Measurements from ENCODE around the gene GDE1. TPM values are rescaled to one million over a fixed set of nuclear protein-coding genes. Genes with fewer than 3 reads are reported as not detected.

GDE1 gene
- total and polyA plus RNA-seq, 2 experiments from 2014 or later, result 77.6 to 99.9 TPM

DNA sequence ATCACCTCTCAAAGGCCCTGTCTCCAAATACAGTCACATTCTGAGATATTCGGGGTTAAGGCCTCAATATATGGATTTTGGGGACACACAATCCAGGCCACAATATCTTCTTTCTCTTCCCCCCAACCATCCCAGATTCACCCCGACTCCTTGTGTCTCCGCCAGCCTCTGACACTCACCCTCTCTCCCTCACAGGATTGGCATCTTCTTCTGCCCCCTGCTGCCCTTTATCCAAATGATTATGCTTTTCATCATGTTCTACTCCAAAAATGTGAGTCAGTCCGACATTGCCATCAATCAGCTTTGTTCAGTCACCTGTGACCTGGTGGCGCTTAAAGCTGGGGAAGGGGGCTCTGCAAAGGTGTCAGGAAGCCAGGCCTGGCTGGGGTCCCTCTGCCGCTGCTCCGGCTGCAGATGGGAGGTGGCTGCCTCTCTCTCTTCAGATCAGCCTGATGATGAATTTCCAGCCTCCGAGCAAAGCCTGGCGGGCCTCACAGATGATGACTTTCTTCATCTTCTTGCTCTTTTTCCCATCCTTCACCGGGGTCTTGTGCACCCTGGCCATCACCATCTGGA is 35.1 kb downstream of the GDE1 start:
- Histone ChIP-seq H3K27me3 (no peaks in the 10 kb centered on the region), H3K4me2 (no peak overlapping the region), H2AFZ (no peak overlapping the region), H4K20me1 (ENCODE audit: insufficient read depth, poor library complexity, severe bottlenecking) (no peaks in the 10 kb centered on the region), H3K9me2 (replicated peaks; ENCODE audit: insufficient read depth) (no peaks in the 10 kb centered on the region), H3K27ac (no peak overlapping the region), H3K79me2 (no peaks in the 10 kb centered on the region), H3K36me3 (replicated peaks; ENCODE audit: insufficient read depth, low read depth) (no peaks in the 10 kb centered on the region), H3K4me3 (no peak overlapping the region), H3K4me1 (ENCODE audit: insufficient read depth) (no peaks in the 10 kb centered on the region), H3K9me3 (ENCODE audit: low read depth) (no peaks in the 10 kb centered on the region)
- DNase-seq (ENCODE audit: low spot score), result no peak
- 91% methylated on average over 10 of the region's 10 CpGs for WGBS (ENCODE audit: low lambda C conversion rate, missing lambda C conversion rate)
- no peak for TF ChIP-seq EZH2 (IDR thresholded peaks at IDR 0.05; ENCODE audit: borderline replicate concordance)
- TF ChIP-seq, protein P1, sequence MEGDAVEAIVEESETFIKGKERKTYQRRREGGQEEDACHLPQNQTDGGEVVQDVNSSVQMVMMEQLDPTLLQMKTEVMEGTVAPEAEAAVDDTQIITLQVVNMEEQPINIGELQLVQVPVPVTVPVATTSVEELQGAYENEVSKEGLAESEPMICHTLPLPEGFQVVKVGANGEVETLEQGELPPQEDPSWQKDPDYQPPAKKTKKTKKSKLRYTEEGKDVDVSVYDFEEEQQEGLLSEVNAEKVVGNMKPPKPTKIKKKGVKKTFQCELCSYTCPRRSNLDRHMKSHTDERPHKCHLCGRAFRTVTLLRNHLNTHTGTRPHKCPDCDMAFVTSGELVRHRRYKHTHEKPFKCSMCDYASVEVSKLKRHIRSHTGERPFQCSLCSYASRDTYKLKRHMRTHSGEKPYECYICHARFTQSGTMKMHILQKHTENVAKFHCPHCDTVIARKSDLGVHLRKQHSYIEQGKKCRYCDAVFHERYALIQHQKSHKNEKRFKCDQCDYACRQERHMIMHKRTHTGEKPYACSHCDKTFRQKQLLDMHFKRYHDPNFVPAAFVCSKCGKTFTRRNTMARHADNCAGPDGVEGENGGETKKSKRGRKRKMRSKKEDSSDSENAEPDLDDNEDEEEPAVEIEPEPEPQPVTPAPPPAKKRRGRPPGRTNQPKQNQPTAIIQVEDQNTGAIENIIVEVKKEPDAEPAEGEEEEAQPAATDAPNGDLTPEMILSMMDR (IDR thresholded peaks at IDR 0.05; ENCODE audit: poor library complexity), result no peak
- TF ChIP-seq EZH2phosphoT487 (IDR thresholded peaks at IDR 0.05; ENCODE audit: low read depth, severe bottlenecking, unreplicated experiment), result no peak

DNA sequence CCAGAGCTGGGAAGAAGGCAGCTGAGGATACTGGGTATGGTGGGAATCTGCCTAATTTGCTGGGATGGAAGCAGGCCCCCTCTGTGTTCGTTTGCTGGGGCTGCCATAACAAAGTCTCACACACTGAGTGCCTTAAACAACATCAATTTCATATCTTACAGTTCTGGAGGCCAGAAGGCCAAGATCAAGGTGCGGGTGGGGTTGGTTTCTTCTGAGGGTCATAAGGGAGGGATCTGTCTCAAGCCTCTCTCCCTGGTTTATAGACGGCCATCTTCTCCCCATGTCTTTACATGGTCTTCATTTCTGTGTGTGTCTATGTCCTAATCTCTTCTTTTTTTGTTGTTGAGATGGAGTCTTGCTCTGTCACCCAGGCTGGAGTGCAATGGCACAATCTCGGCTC is 35.8 kb downstream of the GDE1 start:
- H3K27ac ChIP-seq, result no peak overlapping the region
- H4K20me1 ChIP-seq (ENCODE audit: insufficient read depth, poor library complexity, severe bottlenecking), result no peaks in the 10 kb centered on the region
- H3K9me3 ChIP-seq (ENCODE audit: low read depth), result no peaks in the 10 kb centered on the region
- no peaks in the 10 kb centered on the region for H3K4me1 ChIP-seq (ENCODE audit: insufficient read depth)
- no peaks in the 10 kb centered on the region for H3K79me2 ChIP-seq
- DNase-seq (ENCODE audit: low spot score), result no peak
- no peaks in the 10 kb centered on the region for H3K36me3 ChIP-seq (replicated peaks; ENCODE audit: insufficient read depth, low read depth)
- WGBS (ENCODE audit: low lambda C conversion rate, missing lambda C conversion rate), result 95% methylated on average over 4 of the region's 4 CpGs
- TF ChIP-seq EZH2 (IDR thresholded peaks at IDR 0.05; ENCODE audit: borderline replicate concordance) (no peak), EZH2phosphoT487 (IDR thresholded peaks at IDR 0.05; ENCODE audit: low read depth, severe bottlenecking, unreplicated experiment) (no peak)
- H3K27me3 ChIP-seq, result no peaks in the 10 kb centered on the region
- H3K9me2 ChIP-seq (replicated peaks; ENCODE audit: insufficient read depth), result no peaks in the 10 kb centered on the region
- H3K4me3 ChIP-seq, result no peak overlapping the region
- H2AFZ ChIP-seq, result no peak overlapping the region
- H3K4me2 ChIP-seq, result no peak overlapping the region

DNA sequence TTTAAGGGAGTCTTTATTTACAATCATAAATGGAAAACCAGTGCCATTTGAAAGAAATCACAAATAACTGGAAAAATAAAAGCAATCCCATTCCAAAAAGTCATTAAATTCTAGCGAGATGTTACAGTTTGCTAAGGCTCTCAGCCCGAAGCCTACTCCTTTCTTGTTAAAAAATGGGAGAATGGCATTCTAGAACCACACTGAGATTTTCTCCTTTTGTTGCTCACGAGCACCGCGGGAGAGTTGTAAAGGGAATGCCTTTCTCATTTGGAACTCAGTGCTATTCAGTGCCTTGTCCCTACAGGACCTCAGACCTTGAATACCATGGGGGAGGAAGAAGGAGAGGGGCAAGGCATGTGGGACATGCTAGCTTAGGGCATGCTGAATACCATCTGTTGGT is 36.3 kb downstream of the GDE1 start:
- TF ChIP-seq, protein P1 (IDR thresholded peaks at IDR 0.05; ENCODE audit: poor library complexity), result no peak
- no peak for TF ChIP-seq EZH2phosphoT487 (IDR thresholded peaks at IDR 0.05; ENCODE audit: low read depth, severe bottlenecking, unreplicated experiment)
- no peak for TF ChIP-seq EZH2 (IDR thresholded peaks at IDR 0.05; ENCODE audit: borderline replicate concordance)
- H3K4me3 ChIP-seq, result no peak overlapping the region
- H3K4me1 ChIP-seq (ENCODE audit: insufficient read depth), result no peaks in the 10 kb centered on the region
- H3K4me2 ChIP-seq, result no peak overlapping the region
- H2AFZ ChIP-seq, result no peak overlapping the region
- H3K36me3 ChIP-seq (replicated peaks; ENCODE audit: insufficient read depth, low read depth), result no peaks in the 10 kb centered on the region
- no peak for DNase-seq (ENCODE audit: low spot score)
- no peaks in the 10 kb centered on the region for H3K27me3 ChIP-seq
- no peaks in the 10 kb centered on the region for H3K79me2 ChIP-seq
- H3K27ac ChIP-seq, result no peak overlapping the region
- H3K9me3 ChIP-seq (ENCODE audit: low read depth), result no peaks in the 10 kb centered on the region
- H4K20me1 ChIP-seq (ENCODE audit: insufficient read depth, poor library complexity, severe bottlenecking), result no peaks in the 10 kb centered on the region
- 90% methylated on average over 5 of the region's 5 CpGs for WGBS (ENCODE audit: low lambda C conversion rate, missing lambda C conversion rate)
- no peaks in the 10 kb centered on the region for H3K9me2 ChIP-seq (replicated peaks; ENCODE audit: insufficient read depth)

DNA sequence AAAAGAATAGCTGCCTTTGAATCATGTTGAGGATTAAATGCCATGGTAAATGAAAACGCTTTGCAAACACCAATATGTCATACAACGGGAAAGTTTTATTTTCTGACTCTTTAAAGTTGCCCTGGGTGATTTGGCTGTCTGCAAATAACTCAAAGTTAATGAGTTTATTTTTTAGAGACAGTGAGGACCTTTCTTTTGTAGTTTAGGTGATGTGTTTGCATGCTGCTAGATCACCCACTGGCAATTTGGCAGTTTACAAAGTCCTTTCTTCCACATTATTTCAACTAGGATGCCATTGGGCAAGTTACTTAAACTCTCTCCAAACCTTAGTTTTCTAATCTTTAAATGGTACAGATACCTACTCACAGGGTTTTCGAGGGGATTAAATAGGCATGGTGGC is 37.8 kb downstream of the GDE1 start:
- Histone ChIP-seq H3K4me3 (no peak overlapping the region), H3K27me3 (no peaks in the 10 kb centered on the region), H3K9me3 (ENCODE audit: low read depth) (no peaks in the 10 kb centered on the region), H2AFZ (no peak overlapping the region), H3K4me1 (ENCODE audit: insufficient read depth) (no peaks in the 10 kb centered on the region), H3K36me3 (replicated peaks; ENCODE audit: insufficient read depth, low read depth) (no peaks in the 10 kb centered on the region), H3K4me2 (no peak overlapping the region), H3K27ac (no peak overlapping the region), H3K9me2 (replicated peaks; ENCODE audit: insufficient read depth) (no peaks in the 10 kb centered on the region), H4K20me1 (ENCODE audit: insufficient read depth, poor library complexity, severe bottlenecking) (no peaks in the 10 kb centered on the region), H3K79me2 (no peaks in the 10 kb centered on the region)
- TF ChIP-seq EZH2phosphoT487 (IDR thresholded peaks at IDR 0.05; ENCODE audit: low read depth, severe bottlenecking, unreplicated experiment) (no peak), EZH2 (IDR thresholded peaks at IDR 0.05; ENCODE audit: borderline replicate concordance) (no peak)
- TF ChIP-seq, protein P1 (IDR thresholded peaks at IDR 0.05; ENCODE audit: poor library complexity), result no peak
- no peak for DNase-seq (ENCODE audit: low spot score)
- 83% methylated on average over 3 of the region's 3 CpGs for WGBS (ENCODE audit: low lambda C conversion rate, missing lambda C conversion rate)
